PC-3 (cell line): ENCODE measurements around the gene PRR15L. TPM values are rescaled to one million over a fixed set of nuclear protein-coding genes. Genes with fewer than 3 reads are reported as not detected.

Source experiments
- ATAC-seq: fragments of 200-7000 bp; cut with Tn5 transposase; 2 replicates; pipeline ENCODE4 v1.9.1; 2020; ENCODE audit warnings: mild to moderate bottlenecking, moderate library complexity
- BruUV-seq: library from RNA; stranded (reverse); fragments of 400-500 nt; replicated peaks from 2 replicates; lab custom pipeline; 2021; lab: Mats Ljungman, UMichigan
- CTCF ChIA-PET: fragments of 300-600 bp; sonication (Branson Sonifier 250); formaldehyde crosslinking; loops from one replicate; lab custom pipeline; 2022; ENCODE audit warnings: antibody characterized with exemption; lab: Charles Lee
- POLR2A ChIA-PET: fragments of 300-600 bp; sonication (Branson Sonifier 250); formaldehyde crosslinking; loops from one replicate; lab custom pipeline; 2022; ENCODE audit warnings: antibody characterized with exemption; ENCODE audit not compliant: unreplicated experiment; lab: Charles Lee
- DNase-seq: peaks from one replicate; pipeline ENCODE4 v3.0.0-alpha.2; 2015
- H2AFZ ChIP-seq: fragments of 300-600 bp; sonication (generic); 2 replicates; pipeline ENCODE4 v1.6.0; 2016; ENCODE audit warnings: antibody characterized with exemption, low read length
- H3F3A ChIP-seq: fragments of 300-600 bp; sonication (generic); one replicate; pipeline ENCODE4 v1.6.0; 2017; ENCODE audit warnings: antibody characterized with exemption, low read length, control low read depth, mild to moderate bottlenecking; ENCODE audit not compliant: unreplicated experiment
- H3K27ac ChIP-seq: fragments of 300-600 bp; sonication (generic); 2 replicates; pipeline ENCODE4 v1.5.1; 2016; ENCODE audit warnings: mild to moderate bottlenecking, low read length
- H3K27me3 ChIP-seq: fragments of 300-600 bp; sonication (generic); 2 replicates; pipeline ENCODE4 v1.6.1; 2016; ENCODE audit warnings: low read length, mixed read lengths
- H3K36me3 ChIP-seq: fragments of 300-600 bp; sonication (generic); 2 replicates; pipeline ENCODE4 v1.6.1; 2016; ENCODE audit warnings: low read depth, mixed run types, low read length, mixed read lengths
- H3K4me1 ChIP-seq: fragments of 300-600 bp; sonication (generic); 2 replicates; pipeline ENCODE4 v1.5.1; 2016; ENCODE audit warnings: low read length; ENCODE audit not compliant: insufficient read depth
- H3K4me2 ChIP-seq: fragments of 300-600 bp; sonication (generic); 2 replicates; pipeline ENCODE4 v1.6.0; 2016; ENCODE audit warnings: low read length
- H3K4me3 ChIP-seq: fragments of 300-600 bp; sonication (generic); 2 replicates; pipeline ENCODE4 v1.5.1; 2016; ENCODE audit warnings: mild to moderate bottlenecking, low read length, mixed read lengths
- H3K79me2 ChIP-seq: fragments of 300-600 bp; sonication (generic); 2 replicates; pipeline ENCODE4 v1.6.1; 2017; ENCODE audit warnings: low read length, mixed read lengths
- H3K9ac ChIP-seq: fragments of 300-600 bp; sonication (generic); 2 replicates; pipeline ENCODE4 v1.6.0; 2016; ENCODE audit warnings: mild to moderate bottlenecking, low read length
- H3K9me2 ChIP-seq: fragments of 300-600 bp; sonication (generic); replicated peaks from 2 replicates; pipeline ENCODE4 v1.6.1; 2016; ENCODE audit warnings: mixed run types, low read length, mixed read lengths
- H3K9me3 ChIP-seq: fragments of 300-600 bp; sonication (generic); 2 replicates; pipeline ENCODE4 v1.6.1; 2016; ENCODE audit warnings: low read length, mixed read lengths
- H4K20me1 ChIP-seq: fragments of 300-600 bp; sonication (generic); 2 replicates; pipeline ENCODE4 v1.6.1; 2016; ENCODE audit warnings: low read length, mixed read lengths
- EZH2 ChIP-seq: fragments of 300-600 bp; sonication (generic); IDR thresholded peaks from one replicate; pipeline ENCODE4 v1.6.1; 2017; ENCODE audit warnings: antibody characterized with exemption, mild to moderate bottlenecking, low read length; ENCODE audit not compliant: unreplicated experiment
- EZH2phosphoT487 ChIP-seq: fragments of 300-600 bp; sonication (generic); IDR thresholded peaks from 2 replicates; pipeline ENCODE4 v1.6.1; 2018; ENCODE audit warnings: mild to moderate bottlenecking, antibody characterized with exemption, low read length, borderline replicate concordance
- intact Hi-C: fragments of 100-400 bp; cut with micrococcal nuclease; formaldehyde crosslinking; loops from 2 replicates; pipeline ENCODE4 v1.9.0; 2023
- total RNA-seq: library from RNA; depleted of rRNA; stranded (reverse); fragments of >200 nt; gene quantifications from 2 replicates; pipeline ENCODE4 v1.2.3, GENCODE V29; 2014
- TF ChIP-seq, protein P1 (sequence below): fragments of 300-600 bp; sonication (generic); conservative IDR thresholded peaks from 2 replicates; pipeline ENCODE4 v1.5.1; 2017; ENCODE audit warnings: antibody characterized with exemption, low read depth, mild to moderate bottlenecking, low read length

The PRR15L gene
- total RNA-seq, 1 experiment from 2014 or later, result 6.0 TPM

DNA sequence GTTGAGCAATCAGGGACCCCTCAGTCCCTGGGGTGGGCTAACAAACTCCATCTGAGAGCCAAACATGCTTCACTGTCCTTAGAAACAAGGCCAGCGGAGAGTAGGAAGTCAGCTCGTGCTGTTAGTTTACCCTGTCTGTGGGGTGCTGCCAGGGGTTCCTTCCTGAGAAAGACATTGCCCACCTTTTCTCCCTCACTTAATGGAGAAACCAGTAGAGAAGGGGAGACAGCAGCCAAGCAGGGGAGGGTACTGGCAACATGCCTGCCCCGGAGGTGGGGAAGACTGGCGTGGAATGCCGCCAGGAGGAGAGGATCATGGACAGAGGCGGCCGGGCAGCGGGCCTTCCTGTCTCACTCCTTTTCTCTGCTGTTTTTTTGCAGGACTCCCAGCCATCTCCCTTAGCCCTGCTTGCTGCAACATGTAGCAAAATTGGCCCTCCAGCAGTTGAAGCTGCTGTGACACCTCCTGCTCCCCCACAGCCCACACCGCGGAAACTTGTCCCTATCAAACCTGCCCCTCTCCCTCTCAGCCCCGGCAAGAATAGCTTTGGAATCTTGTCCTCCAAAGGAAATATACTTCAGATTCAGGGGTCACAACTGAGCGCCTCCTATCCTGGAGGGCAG lies 41.8 kb downstream of the PRR15L start:
- H3K79me2 ChIP-seq, result no peaks in the 10 kb centered on the region
- ATAC-seq, result no peak
- no peaks in the 10 kb centered on the region for H3K9me3 ChIP-seq
- peaks cover 3% of the 10 kb centered on the region; the same call in 1 of the 2 replicates for H3K36me3 ChIP-seq
- ChIA-PET CTCF (no interaction called here), POLR2A (no interaction called here)
- no peak for DNase-seq
- H3K4me1 ChIP-seq, result no peaks in the 10 kb centered on the region
- no peak overlapping the region for H2AFZ ChIP-seq
- no peak overlapping the region for H3K4me3 ChIP-seq
- no peak overlapping the region for H3K4me2 ChIP-seq
- no peaks in the 10 kb centered on the region for H4K20me1 ChIP-seq
- TF ChIP-seq EZH2phosphoT487 (no peak), EZH2 (no peak)
- TF ChIP-seq, protein P1, sequence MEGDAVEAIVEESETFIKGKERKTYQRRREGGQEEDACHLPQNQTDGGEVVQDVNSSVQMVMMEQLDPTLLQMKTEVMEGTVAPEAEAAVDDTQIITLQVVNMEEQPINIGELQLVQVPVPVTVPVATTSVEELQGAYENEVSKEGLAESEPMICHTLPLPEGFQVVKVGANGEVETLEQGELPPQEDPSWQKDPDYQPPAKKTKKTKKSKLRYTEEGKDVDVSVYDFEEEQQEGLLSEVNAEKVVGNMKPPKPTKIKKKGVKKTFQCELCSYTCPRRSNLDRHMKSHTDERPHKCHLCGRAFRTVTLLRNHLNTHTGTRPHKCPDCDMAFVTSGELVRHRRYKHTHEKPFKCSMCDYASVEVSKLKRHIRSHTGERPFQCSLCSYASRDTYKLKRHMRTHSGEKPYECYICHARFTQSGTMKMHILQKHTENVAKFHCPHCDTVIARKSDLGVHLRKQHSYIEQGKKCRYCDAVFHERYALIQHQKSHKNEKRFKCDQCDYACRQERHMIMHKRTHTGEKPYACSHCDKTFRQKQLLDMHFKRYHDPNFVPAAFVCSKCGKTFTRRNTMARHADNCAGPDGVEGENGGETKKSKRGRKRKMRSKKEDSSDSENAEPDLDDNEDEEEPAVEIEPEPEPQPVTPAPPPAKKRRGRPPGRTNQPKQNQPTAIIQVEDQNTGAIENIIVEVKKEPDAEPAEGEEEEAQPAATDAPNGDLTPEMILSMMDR, result no peak
- BruUV-seq, result no TSS peak
- H3K9me2 ChIP-seq, result no peaks in the 10 kb centered on the region
- no peaks in the 10 kb centered on the region for H3F3A ChIP-seq
- no peaks in the 10 kb centered on the region for H3K27me3 ChIP-seq
- no peak overlapping the region for H3K27ac ChIP-seq
- intact Hi-C loops, result no loop called here
- H3K9ac ChIP-seq, result no peak overlapping the region

DNA sequence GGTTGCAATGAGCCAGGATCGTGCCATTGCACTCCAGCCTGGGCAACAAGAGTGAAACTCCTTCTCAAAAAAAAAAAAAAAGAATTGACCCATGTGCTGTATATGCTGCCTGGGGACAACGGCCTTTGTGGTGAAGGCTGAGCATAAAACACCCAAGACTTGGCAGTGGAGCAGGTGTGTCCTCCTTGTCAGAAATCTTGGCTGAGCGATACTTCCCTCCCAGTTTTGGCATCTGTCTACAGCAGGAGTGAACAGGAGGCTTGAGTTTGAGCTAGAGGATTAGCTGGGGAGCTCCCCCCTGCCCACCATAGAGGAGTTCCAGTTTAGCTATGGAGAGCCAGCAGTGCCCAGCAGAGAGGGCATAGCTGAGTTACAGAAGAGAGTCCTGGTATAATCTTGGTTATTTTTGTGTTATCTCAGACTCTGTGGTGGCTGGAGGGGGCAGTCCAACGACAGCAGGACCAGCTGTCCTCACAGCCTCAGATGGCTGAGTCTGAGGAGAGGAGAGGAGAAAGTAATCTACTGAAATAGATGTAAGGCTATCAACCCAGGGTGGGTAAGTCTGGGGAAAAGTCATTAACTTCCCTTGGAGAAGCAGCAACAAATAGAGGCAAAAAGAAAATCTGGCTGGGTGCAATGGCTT lies 43.3 kb downstream of the PRR15L start:
- Histone ChIP-seq H2AFZ (no peak overlapping the region), H3K27ac (no peak overlapping the region), H3K4me2 (no peak overlapping the region), H3K9me3 (no peaks in the 10 kb centered on the region), H3K36me3 (peaks cover 3% of the 10 kb centered on the region; the same call in 1 of the 2 replicates), H3K79me2 (no peaks in the 10 kb centered on the region), H3K9ac (no peak overlapping the region), H3K4me1 (no peaks in the 10 kb centered on the region), H3K27me3 (no peaks in the 10 kb centered on the region), H3F3A (no peaks in the 10 kb centered on the region), H4K20me1 (no peaks in the 10 kb centered on the region), H3K9me2 (no peaks in the 10 kb centered on the region), H3K4me3 (no peak overlapping the region)
- ChIA-PET POLR2A (no interaction called here), CTCF (no interaction called here)
- no TSS peak for BruUV-seq
- ATAC-seq, result no peak
- no peak for TF ChIP-seq EZH2
- TF ChIP-seq, protein P1, result no peak
- no peak for TF ChIP-seq EZH2phosphoT487
- intact Hi-C loops, result no loop called here
- DNase-seq, result no peak

DNA sequence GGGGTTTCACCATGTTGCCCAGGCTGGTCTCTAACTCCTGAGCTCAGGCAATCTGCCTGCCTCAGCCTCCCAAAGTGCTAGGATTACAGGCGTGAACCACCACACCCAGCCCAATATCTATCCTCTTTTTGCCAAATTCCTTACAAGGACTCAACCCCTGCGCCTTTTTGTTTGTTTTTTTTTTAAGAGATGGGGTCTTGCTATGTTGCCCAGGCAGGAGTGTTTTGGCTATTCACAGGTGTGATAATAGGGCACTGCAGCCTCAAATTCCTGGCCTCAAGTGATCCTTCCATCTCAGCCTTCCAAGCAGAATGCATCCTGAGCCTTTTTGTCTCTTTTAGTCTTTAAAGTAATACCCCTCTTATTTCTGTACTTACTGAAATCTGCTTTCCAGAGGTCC lies 44.6 kb downstream of the PRR15L start:
- no peaks in the 10 kb centered on the region for H3K4me1 ChIP-seq
- no peak overlapping the region for H2AFZ ChIP-seq
- H3K79me2 ChIP-seq, result no peaks in the 10 kb centered on the region
- DNase-seq (no peak), ATAC-seq (no peak)
- no peak overlapping the region for H3K4me2 ChIP-seq
- POLR2A ChIA-PET, result no interaction called here
- no TSS peak for BruUV-seq
- H3K9me2 ChIP-seq, result no peaks in the 10 kb centered on the region
- H3F3A ChIP-seq, result no peaks in the 10 kb centered on the region
- CTCF ChIA-PET, result no interaction called here
- TF ChIP-seq EZH2phosphoT487 (no peak), EZH2 (no peak)
- TF ChIP-seq, protein P1, result no peak
- H3K9ac ChIP-seq, result no peak overlapping the region
- H3K9me3 ChIP-seq, result no peaks in the 10 kb centered on the region
- H3K27me3 ChIP-seq, result no peaks in the 10 kb centered on the region
- intact Hi-C loops, result no loop called here
- no peak overlapping the region for H3K4me3 ChIP-seq
- no peaks in the 10 kb centered on the region for H4K20me1 ChIP-seq
- H3K36me3 ChIP-seq, result peaks cover 3% of the 10 kb centered on the region; the same call in 1 of the 2 replicates
- H3K27ac ChIP-seq, result no peak overlapping the region
